Skin epidermis (tissue), 12 donors: ENCODE measurements around the gene SYT6.

ENCODE experiments used
- H3K27ac ChIP-seq, 21 experiments: fragments of 200-600 bp; sonication (generic) in 11 of 21; one replicate each; pipeline ENCODE4 v1.5.0; 2020; ENCODE audit warnings: mild to moderate bottlenecking in 3 of 21, inconsistent platforms in 2 of 21, moderate library complexity in 2 of 21
- H3K4me3 ChIP-seq, 7 experiments: fragments of 200-600 bp; sonication (generic) in 2 of 7; one replicate each; pipeline ENCODE4 v1.5.0; 2020; ENCODE audit warnings: inconsistent platforms in 2 of 7, mild to moderate bottlenecking in 2 of 7, moderate library complexity in 1 of 7

SYT6 gene

GRCh38 chr1:114040273-114041015 lies 113.2 kb downstream of the SYT6 start:
- H3K27ac ChIP-seq: no peak overlapping the region

More at GRCh38 chr1:114040273-114041015, 113.2 kb downstream of the SYT6 start:
- H3K4me3 ChIP-seq: no peak overlapping the region
